Astrocyte (in vitro differentiated cells and primary cell): ENCODE data around the gene ATP2A1. TPM values are rescaled to one million over a fixed set of nuclear protein-coding genes. Genes with fewer than 3 reads are reported as not detected.

ENCODE experiments used
- DNase-seq: peaks from one replicate; pipeline ENCODE4 v3.0.0-alpha.2; 2010; ENCODE audit warnings: low read depth
- FAIRE-seq: peaks from 2 replicates; lab custom pipeline; 2011; peaks lifted over from hg19 to GRCh38; lab: Jason Lieb, UNC
- H2AFZ ChIP-seq: 2 replicates; pipeline ENCODE4 v1.6.0; 2012; ENCODE audit warnings: low read depth, low read length, inconsistent platforms
- H3K27ac ChIP-seq: 2 replicates; pipeline ENCODE4 v1.5.1; 2011; ENCODE audit warnings: low read depth, low read length, inconsistent platforms
- H3K27me3 ChIP-seq: 2 replicates; pipeline ENCODE4 v1.6.0; 2011; ENCODE audit warnings: low read length, inconsistent platforms; ENCODE audit not compliant: insufficient read depth
- H3K36me3 ChIP-seq: 2 replicates; pipeline ENCODE4 v1.5.1; 2011; ENCODE audit warnings: low read length, inconsistent platforms; ENCODE audit not compliant: insufficient read depth
- H3K4me1 ChIP-seq: 2 replicates; pipeline ENCODE4 v1.5.1; 2011; ENCODE audit warnings: low read length, inconsistent platforms; ENCODE audit not compliant: insufficient read depth
- H3K4me2 ChIP-seq: 2 replicates; pipeline ENCODE4 v1.6.0; 2012; ENCODE audit warnings: low read length, inconsistent platforms
- H3K4me3 ChIP-seq: 2 replicates; pipeline ENCODE4 v1.5.1; 2011; ENCODE audit warnings: low read depth, mild to moderate bottlenecking, low read length, inconsistent platforms; ENCODE audit not compliant: insufficient read depth
- H3K79me2 ChIP-seq: 2 replicates; pipeline ENCODE4 v1.6.0; 2012; ENCODE audit warnings: mild to moderate bottlenecking, low read length, inconsistent platforms; ENCODE audit not compliant: insufficient read depth
- H3K9ac ChIP-seq: 2 replicates; pipeline ENCODE4 v1.6.0; 2012; ENCODE audit warnings: mild to moderate bottlenecking, low read length, inconsistent platforms
- H3K9me3 ChIP-seq: 2 replicates; pipeline ENCODE4 v1.5.1; 2012; ENCODE audit warnings: low read depth, mild to moderate bottlenecking, low read length, inconsistent platforms; ENCODE audit not compliant: insufficient read depth
- H4K20me1 ChIP-seq: 2 replicates; pipeline ENCODE4 v1.6.0; 2012; ENCODE audit warnings: low read length, inconsistent platforms; ENCODE audit not compliant: insufficient read depth
- H3K27ac Mint-ChIP-seq: one replicate; pipeline ENCODE4 v1.8.0; 2021; ENCODE audit warnings: mild to moderate bottlenecking, mixed read lengths; ENCODE audit not compliant: unreplicated experiment
- H3K27me3 Mint-ChIP-seq: one replicate; pipeline ENCODE4 v1.8.0; 2021; ENCODE audit warnings: low read depth, mixed read lengths; ENCODE audit not compliant: unreplicated experiment
- H3K36me3 Mint-ChIP-seq: one replicate; pipeline ENCODE4 v1.8.0; 2021; ENCODE audit warnings: low read depth, mixed read lengths; ENCODE audit not compliant: unreplicated experiment
- H3K4me1 Mint-ChIP-seq: one replicate; pipeline ENCODE4 v1.8.0; 2021; ENCODE audit warnings: low read depth, mixed read lengths; ENCODE audit not compliant: unreplicated experiment
- H3K4me3 Mint-ChIP-seq: one replicate; pipeline ENCODE4 v1.8.0; 2021; ENCODE audit warnings: mild to moderate bottlenecking, moderate library complexity, mixed read lengths; ENCODE audit not compliant: unreplicated experiment
- H3K9me3 Mint-ChIP-seq: one replicate; pipeline ENCODE4 v1.8.0; 2021; ENCODE audit warnings: mild to moderate bottlenecking, mixed read lengths; ENCODE audit not compliant: unreplicated experiment
- CTCF ChIP-seq: IDR thresholded peaks from 2 replicates; pipeline ENCODE4 v1.5.1; 2011; ENCODE audit warnings: low read depth, mild to moderate bottlenecking, inconsistent platforms, low read length, moderate library complexity; ENCODE audit not compliant: insufficient read depth
- EZH2 ChIP-seq: IDR thresholded peaks from 2 replicates; pipeline ENCODE4 v1.6.1; 2012; ENCODE audit warnings: mild to moderate bottlenecking, low read length, inconsistent platforms; ENCODE audit not compliant: insufficient read depth
- total RNA-seq: library from RNA; stranded (reverse); gene quantifications from 2 replicates; pipeline ENCODE4 v1.2.1, GENCODE V29; 2021

ATP2A1 gene
- total RNA-seq, 1 donor from 2014 or later, result 2.0 TPM

GRCh38 chr16:28930203-28930602, 51.9 kb downstream of the ATP2A1 start:
- Mint-ChIP-seq H3K9me3 (no peaks in the 10 kb centered on the region), H3K27me3 (peaks cover 12% of the 10 kb centered on the region), H3K27ac (no peak overlapping the region), H3K36me3 (no peaks in the 10 kb centered on the region), H3K4me3 (no peak overlapping the region), H3K4me1 (no peaks in the 10 kb centered on the region)
- Histone ChIP-seq H4K20me1 (no peaks in the 10 kb centered on the region), H3K9ac (no peak overlapping the region), H3K9me3 (no peaks in the 10 kb centered on the region), H3K4me1 (no peaks in the 10 kb centered on the region), H3K36me3 (no peaks in the 10 kb centered on the region), H3K4me2 (no peak overlapping the region), H3K4me3 (no peak overlapping the region), H2AFZ (no peak overlapping the region), H3K79me2 (no peaks in the 10 kb centered on the region), H3K27me3 (no peaks in the 10 kb centered on the region), H3K27ac (no peak overlapping the region)
- DNase-seq (no peak), FAIRE-seq (no peak)
- TF ChIP-seq EZH2 (no peak), CTCF (no peak)

- Histone ChIP-seq H2AFZ (no peak overlapping the region), H3K36me3 (no peaks in the 10 kb centered on the region), H3K4me3 (no peak overlapping the region), H4K20me1 (no peaks in the 10 kb centered on the region), H3K9ac (no peak overlapping the region), H3K4me1 (no peaks in the 10 kb centered on the region), H3K9me3 (no peaks in the 10 kb centered on the region), H3K27me3 (no peaks in the 10 kb centered on the region), H3K4me2 (no peak overlapping the region), H3K79me2 (no peaks in the 10 kb centered on the region), H3K27ac (no peak overlapping the region)
- Mint-ChIP-seq H3K4me1 (no peaks in the 10 kb centered on the region), H3K9me3 (peaks cover 2% of the 10 kb centered on the region), H3K27ac (no peak overlapping the region), H3K36me3 (no peaks in the 10 kb centered on the region), H3K4me3 (no peak overlapping the region), H3K27me3 (peaks cover 17% of the 10 kb centered on the region)
- DNase-seq, result no peak
- FAIRE-seq, result no peak
- TF ChIP-seq CTCF (no peak), EZH2 (no peak)
These were observed 52.4 kb downstream of the ATP2A1 start for GRCh38 chr16:28930652-28931051.

- Histone ChIP-seq H4K20me1 (no peaks in the 10 kb centered on the region), H3K27me3 (no peaks in the 10 kb centered on the region), H3K4me1 (no peaks in the 10 kb centered on the region), H3K4me3 (no peak within 1 kb of the TSS), H2AFZ (no peak within 1 kb of the TSS), H3K27ac (no peak within 1 kb of the TSS), H3K36me3 (no peaks in the 10 kb centered on the region), H3K79me2 (no peaks in the 10 kb centered on the region), H3K9ac (no peak within 1 kb of the TSS), H3K9me3 (no peaks in the 10 kb centered on the region), H3K4me2 (no peak within 1 kb of the TSS)
- Mint-ChIP-seq H3K27ac (no peak within 1 kb of the TSS), H3K4me1 (no peaks in the 10 kb centered on the region), H3K4me3 (no peak within 1 kb of the TSS), H3K9me3 (peaks cover 5% of the 10 kb centered on the region), H3K36me3 (peaks cover 3% of the 10 kb centered on the region), H3K27me3 (peaks cover 20% of the 10 kb centered on the region)
- no peak for TF ChIP-seq EZH2
- TF ChIP-seq CTCF, result no peak
- no peak for FAIRE-seq
- no peak for DNase-seq
These were observed 53.5 kb downstream of the ATP2A1 start, which contains the start of gene CD19 for GRCh38 chr16:28931801-28932225. Gene CD19 (plus strand): TSS chr16:28931971. CDS start chr16:28932001, 30 bp downstream.
